HUES64 (cell line): ENCODE measurements around the gene CD99.
A peak's percentile ranks its signal among the peaks of the same experiment; 100 is the strongest.

ENCODE experiments used
- H3K27ac ChIP-seq: 2 replicates; pipeline ENCODE4 v1.7.0; 2013; ENCODE audit warnings: low read depth, low read length, inconsistent platforms
- H3K27me3 ChIP-seq: 2 replicates; pipeline ENCODE4 v1.6.1; 2013; ENCODE audit warnings: mild to moderate bottlenecking, low read length; ENCODE audit not compliant: insufficient read depth
- H3K36me3 ChIP-seq: 2 replicates; pipeline ENCODE4 v1.6.1; 2013; ENCODE audit warnings: mild to moderate bottlenecking, low read length; ENCODE audit not compliant: insufficient read depth
- H3K4me1 ChIP-seq: 2 replicates; pipeline ENCODE4 v1.6.1; 2013; ENCODE audit warnings: mild to moderate bottlenecking, low read length, moderate library complexity; ENCODE audit not compliant: insufficient read depth
- H3K4me3 ChIP-seq: 2 replicates; pipeline ENCODE4 v1.5.1; 2013; ENCODE audit warnings: mild to moderate bottlenecking, low read length, moderate library complexity
- H3K9ac ChIP-seq: 2 replicates; pipeline ENCODE4 v1.6.1; 2013; ENCODE audit warnings: mild to moderate bottlenecking, low read depth, low read length
- H3K9me3 ChIP-seq: 2 replicates; pipeline ENCODE4 v1.6.1; 2013; ENCODE audit warnings: low read depth, low read length; ENCODE audit not compliant: insufficient read depth
- WGBS: fragments of 150-250, 120-280 bp; methylation state at CpG from one replicate; pipeline ENCODE4 v1.1.7; 2013; ENCODE audit warnings: missing lambda C conversion rate; 5-methylcytosine and 5-hydroxymethylcytosine counted together

Gene CD99

DNA sequence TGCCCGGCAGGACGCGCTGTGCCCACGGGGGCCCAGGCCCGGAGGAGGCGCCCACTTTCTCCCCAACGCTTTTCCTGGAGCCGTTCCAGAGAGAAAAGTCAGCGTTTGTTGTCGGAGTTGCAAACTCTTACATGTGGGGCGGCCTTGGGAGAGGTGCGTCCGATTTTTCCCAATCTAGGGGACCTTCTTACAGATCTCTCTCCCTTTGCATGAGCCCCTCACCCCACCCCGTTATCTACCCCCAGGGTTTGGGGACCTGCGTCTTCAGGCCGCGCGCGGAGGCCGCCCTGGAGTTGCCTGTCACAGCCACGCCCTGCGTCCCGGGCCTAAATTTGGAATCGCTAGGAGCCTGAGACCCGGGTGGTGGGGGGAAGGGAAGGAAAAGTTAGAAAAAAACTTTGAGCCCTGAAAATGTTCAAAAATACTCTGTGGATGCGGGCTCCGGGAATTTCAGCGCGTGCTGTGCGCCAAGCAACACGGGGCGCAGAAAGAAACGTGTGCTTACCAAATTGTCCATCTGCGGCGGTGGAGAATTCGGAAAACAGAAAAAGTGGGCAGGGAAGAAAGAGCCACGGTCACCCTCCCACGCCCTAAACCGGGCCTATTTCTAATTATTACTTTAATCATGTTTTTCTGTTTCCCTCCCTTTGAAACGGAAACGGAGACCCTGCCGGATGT, 587 bp downstream of the CD99 start:
- no peak overlapping the region for H3K27ac ChIP-seq
- no peaks in the 10 kb centered on the region for H3K36me3 ChIP-seq
- 1% methylated on average over 38 of the region's 42 CpGs for WGBS
- H3K27me3 ChIP-seq, result peaks cover 59% of the 10 kb centered on the region
- H3K9me3 ChIP-seq, result no peaks in the 10 kb centered on the region
- peak overlapping the region; percentile 55 for H3K9ac ChIP-seq
- peak overlapping the region; percentile 79 for H3K4me3 ChIP-seq
- peaks cover 14% of the 10 kb centered on the region for H3K4me1 ChIP-seq

DNA sequence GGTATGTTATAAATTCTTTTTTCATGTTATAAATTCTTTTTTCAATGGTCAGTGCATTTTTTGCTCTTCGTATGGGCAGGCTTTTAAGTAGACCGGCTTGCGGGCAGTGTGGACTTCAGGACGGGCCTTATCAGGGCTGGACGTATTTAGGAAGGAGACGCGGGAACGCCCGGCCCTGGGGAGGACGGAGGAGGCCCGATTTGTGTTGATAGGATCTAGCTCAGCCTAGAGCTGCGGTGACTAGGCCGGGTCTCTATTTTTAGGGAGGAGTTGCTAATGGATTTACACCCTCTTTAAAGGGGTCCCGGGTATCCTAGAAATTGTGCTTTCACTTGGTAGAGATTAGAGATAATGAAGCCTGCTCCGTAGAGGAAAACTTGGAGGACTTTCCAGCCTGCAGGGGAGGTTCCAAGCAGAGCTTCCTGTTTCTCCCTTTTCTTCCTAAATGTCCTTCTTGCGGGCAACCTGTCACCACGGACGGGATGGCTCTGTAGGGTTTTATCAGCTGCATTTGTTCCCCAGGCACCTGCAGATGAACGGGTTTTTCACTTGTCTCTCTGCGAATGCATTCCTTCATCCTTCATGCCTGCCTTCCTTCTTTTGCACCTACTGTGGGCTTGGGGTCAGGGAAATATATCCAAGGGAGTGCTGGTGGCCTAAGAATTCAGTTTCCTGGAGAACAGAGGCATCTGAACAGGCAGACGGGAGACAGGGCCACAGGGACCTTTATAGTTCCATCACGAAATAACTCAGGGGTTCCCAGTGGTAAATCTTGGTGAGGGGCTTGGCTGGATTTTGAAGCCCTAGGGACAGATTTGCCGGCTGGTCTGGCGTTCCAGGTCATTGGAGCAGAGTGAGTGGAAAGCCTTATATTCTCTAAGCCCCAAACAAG, 1.4 kb downstream of the CD99 start:
- peaks cover 59% of the 10 kb centered on the region for H3K27me3 ChIP-seq
- peak overlapping the region; percentile 79 for H3K4me3 ChIP-seq
- H3K36me3 ChIP-seq, result no peaks in the 10 kb centered on the region
- peak overlapping the region; percentile 55; the same call in 1 of the 2 replicates for H3K9ac ChIP-seq
- peaks cover 14% of the 10 kb centered on the region; the same call in 1 of the 2 replicates for H3K4me1 ChIP-seq
- H3K27ac ChIP-seq, result no peak overlapping the region
- 19% methylated on average over 24 of the region's 24 CpGs for WGBS
- no peaks in the 10 kb centered on the region for H3K9me3 ChIP-seq

- Histone ChIP-seq H3K27me3 (peaks cover 59% of the 10 kb centered on the region), H3K4me3 (no peak overlapping the region; the same call in 1 of the 2 replicates), H3K27ac (no peak overlapping the region), H3K9me3 (no peaks in the 10 kb centered on the region), H3K9ac (no peak overlapping the region), H3K36me3 (no peaks in the 10 kb centered on the region), H3K4me1 (peaks cover 14% of the 10 kb centered on the region; the same call in 1 of the 2 replicates)
- WGBS, result 86% methylated on average over 15 of the region's 15 CpGs
These were observed 2.3 kb downstream of the CD99 start for GRCh38 chrX:2693113-2694002.

- Histone ChIP-seq H3K9ac (no peak overlapping the region), H3K9me3 (no peaks in the 10 kb centered on the region), H3K36me3 (no peaks in the 10 kb centered on the region), H3K4me1 (peaks cover 14% of the 10 kb centered on the region; the same call in 1 of the 2 replicates), H3K4me3 (no peak overlapping the region), H3K27me3 (peaks cover 54% of the 10 kb centered on the region), H3K27ac (no peak overlapping the region)
- WGBS, result 93% methylated on average over 7 of the region's 7 CpGs
These were observed 3.8 kb downstream of the CD99 start for GRCh38 chrX:2694914-2695267.

DNA sequence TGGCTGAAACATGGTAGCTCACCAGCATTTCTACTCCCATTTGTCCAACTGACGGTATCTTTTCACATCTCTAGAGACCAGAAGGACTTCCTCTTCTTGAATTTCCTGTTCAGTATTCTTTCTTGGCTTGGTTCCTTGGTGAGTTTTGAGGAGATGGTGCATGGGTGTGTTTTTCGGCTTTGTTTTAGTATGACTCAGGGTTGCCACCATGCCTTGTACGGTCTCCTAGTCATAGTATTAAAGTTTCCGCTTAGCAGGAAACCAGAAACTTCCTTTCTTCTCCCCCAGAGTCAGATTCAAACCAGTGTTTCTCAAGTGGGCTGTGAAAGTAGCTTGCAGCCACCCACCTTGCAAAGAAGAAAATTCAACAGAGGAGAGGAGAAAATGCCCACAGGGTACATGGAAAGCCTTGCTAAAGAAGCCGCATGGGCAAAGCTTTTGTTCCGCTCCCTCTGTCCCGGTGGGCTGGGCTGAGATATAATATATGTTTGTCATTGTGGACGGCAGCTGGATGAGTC, 5.7 kb downstream of the CD99 start:
- H3K9ac ChIP-seq, result peak overlapping the region; percentile 19; the same call in 1 of the 2 replicates
- H3K36me3 ChIP-seq, result no peaks in the 10 kb centered on the region
- H3K27ac ChIP-seq, result no peak overlapping the region
- 88% methylated on average over 8 of the region's 8 CpGs for whole genome bisulfite sequencing
- no peaks in the 10 kb centered on the region for H3K9me3 ChIP-seq
- H3K27me3 ChIP-seq, result peaks cover 35% of the 10 kb centered on the region
- peaks cover 14% of the 10 kb centered on the region; the same call in 1 of the 2 replicates for H3K4me1 ChIP-seq
- no peak overlapping the region for H3K4me3 ChIP-seq

DNA sequence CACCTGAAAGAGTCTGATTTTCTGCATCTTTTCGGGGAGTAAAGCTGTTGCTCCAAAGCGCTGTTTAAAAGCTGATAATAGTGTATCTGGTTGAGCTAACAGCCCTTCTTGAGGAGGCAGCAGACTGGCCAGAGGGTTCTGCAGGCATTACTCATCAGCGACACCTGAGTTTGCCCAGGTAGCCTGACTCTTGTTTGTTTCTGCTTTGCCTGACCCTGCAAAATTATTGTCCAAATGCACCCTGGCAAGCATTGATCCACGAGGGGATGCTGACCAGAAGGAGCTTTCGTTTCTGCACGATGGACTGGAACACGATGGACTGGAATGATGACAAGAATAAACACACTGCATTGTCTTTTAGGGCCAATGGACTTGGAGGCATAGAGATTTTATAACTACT, 6.2 kb downstream of the CD99 start:
- WGBS, result 94% methylated on average over 7 of the region's 7 CpGs
- Histone ChIP-seq H3K4me1 (peaks cover 13% of the 10 kb centered on the region; the same call in 1 of the 2 replicates), H3K9ac (no peak overlapping the region), H3K27me3 (peaks cover 30% of the 10 kb centered on the region), H3K27ac (no peak overlapping the region), H3K4me3 (no peak overlapping the region), H3K9me3 (no peaks in the 10 kb centered on the region), H3K36me3 (no peaks in the 10 kb centered on the region)

- Histone ChIP-seq H3K9ac (no peak overlapping the region), H3K27me3 (peaks cover 25% of the 10 kb centered on the region), H3K4me1 (peaks cover 8% of the 10 kb centered on the region; the same call in 1 of the 2 replicates), H3K4me3 (no peak overlapping the region), H3K9me3 (no peaks in the 10 kb centered on the region), H3K36me3 (no peaks in the 10 kb centered on the region), H3K27ac (no peak overlapping the region)
- WGBS, result 93% methylated on average over 9 of the region's 9 CpGs
These were observed 6.7 kb downstream of the CD99 start for GRCh38 chrX:2697741-2698299.

DNA sequence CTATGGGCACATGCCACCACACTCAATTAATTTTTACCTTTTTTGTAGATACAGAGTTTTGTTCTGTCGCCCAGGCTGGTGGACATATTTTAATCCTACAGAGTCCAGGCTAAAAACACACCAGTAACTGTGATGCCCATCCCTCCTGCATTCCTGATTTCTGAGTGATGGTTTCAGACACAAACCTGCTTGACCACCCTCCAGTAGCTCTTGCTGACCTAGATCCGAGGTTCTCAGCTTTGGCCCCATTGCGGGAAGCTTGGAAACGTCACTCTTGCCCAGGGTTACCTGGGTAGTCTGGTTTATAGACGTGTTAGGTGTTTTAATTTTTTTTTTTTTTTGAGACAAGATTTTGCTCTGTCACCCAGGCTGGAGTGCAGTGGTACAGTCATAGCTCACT, 7.5 kb downstream of the CD99 start:
- Histone ChIP-seq H3K27ac (no peak overlapping the region), H3K36me3 (no peaks in the 10 kb centered on the region), H3K4me3 (no peak overlapping the region), H3K27me3 (peaks cover 17% of the 10 kb centered on the region), H3K9ac (no peak overlapping the region), H3K9me3 (no peaks in the 10 kb centered on the region), H3K4me1 (peaks cover 9% of the 10 kb centered on the region; the same call in 1 of the 2 replicates)
- WGBS, result 98% methylated on average over 5 of the region's 5 CpGs

GRCh38 chrX:2699959-2700358, 8.9 kb downstream of the CD99 start:
- peaks cover 12% of the 10 kb centered on the region; the same call in 1 of the 2 replicates for H3K4me1 ChIP-seq
- H3K9me3 ChIP-seq, result no peaks in the 10 kb centered on the region
- no peaks in the 10 kb centered on the region for H3K36me3 ChIP-seq

More at GRCh38 chrX:2699959-2700358, 8.9 kb downstream of the CD99 start:
- Histone ChIP-seq H3K27me3 (peaks cover 3% of the 10 kb centered on the region; the same call in 1 of the 2 replicates), H3K4me3 (no peak overlapping the region), H3K9ac (no peak overlapping the region), H3K27ac (no peak overlapping the region)
- 90% methylated on average over 4 of the region's 4 CpGs for WGBS
